MCF 10A (cell line): ENCODE measurements around the gene PLEKHD1. TPM values are rescaled to one million over a fixed set of nuclear protein-coding genes. Genes with fewer than 3 reads are reported as not detected.

ENCODE experiments used
- BruUV-seq: library from RNA; stranded (reverse); fragments of 400-500 nt; replicated peaks from 2 replicates; lab custom pipeline; 2021; lab: Mats Ljungman, UMichigan
- CTCF ChIA-PET: fragments of 300-600 bp; sonication (Branson Sonifier 250); formaldehyde crosslinking; extraction: SDS; loops from one replicate; lab custom pipeline; 2021; ENCODE audit warnings: antibody characterized with exemption, inconsistent platforms; lab: Yijun Ruan, JAX
- POLR2A ChIA-PET: fragments of 300-600, 350-650 bp; sonication (Branson Sonifier 250); formaldehyde crosslinking; extraction: SDS; loops from one replicate; lab custom pipeline; 2020; ENCODE audit warnings: antibody characterized with exemption, inconsistent platforms; lab: Yijun Ruan, JAX
- DNase-seq: peaks from one replicate; pipeline ENCODE4 v3.0.0-alpha.2; 2018; ENCODE audit not compliant: unreplicated experiment
- H3K27ac Mint-ChIP-seq: one replicate; pipeline ENCODE4 v1.8.0; 2022; ENCODE audit warnings: mild to moderate bottlenecking, low read depth, mixed read lengths; ENCODE audit not compliant: unreplicated experiment
- H3K27me3 Mint-ChIP-seq: one replicate; pipeline ENCODE4 v1.8.0; 2022; ENCODE audit warnings: mixed read lengths; ENCODE audit not compliant: insufficient read depth, unreplicated experiment
- H3K36me3 Mint-ChIP-seq: one replicate; pipeline ENCODE4 v1.8.0; 2022; ENCODE audit warnings: mild to moderate bottlenecking, moderate library complexity, mixed read lengths; ENCODE audit not compliant: insufficient read depth, unreplicated experiment
- H3K4me1 Mint-ChIP-seq: one replicate; pipeline ENCODE4 v1.8.0; 2022; ENCODE audit warnings: mixed read lengths; ENCODE audit not compliant: insufficient read depth, unreplicated experiment
- H3K4me3 Mint-ChIP-seq: one replicate; pipeline ENCODE4 v1.8.0; 2022; ENCODE audit warnings: mild to moderate bottlenecking, moderate library complexity, mixed read lengths; ENCODE audit not compliant: unreplicated experiment
- H3K9me3 Mint-ChIP-seq: one replicate; pipeline ENCODE4 v1.8.0; 2022; ENCODE audit warnings: mixed read lengths; ENCODE audit not compliant: unreplicated experiment
- intact Hi-C: fragments of 100-400 bp; cut with micrococcal nuclease; formaldehyde crosslinking; loops from 2 replicates; pipeline ENCODE4 v1.14.1; 2022
- total RNA-seq: library from RNA; stranded (reverse); gene quantifications from 2 replicates; pipeline ENCODE4 v1.2.3, GENCODE V29; 2022
- TF ChIP-seq, protein P1 (sequence below): fragments of 200-600 bp; IDR thresholded peaks from one replicate; pipeline ENCODE4 v1.8.0; 2022; ENCODE audit warnings: antibody characterized with exemption, mild to moderate bottlenecking; ENCODE audit not compliant: unreplicated experiment

The PLEKHD1 gene
- total RNA-seq, 1 experiment from 2014 or later = not detected

DNA sequence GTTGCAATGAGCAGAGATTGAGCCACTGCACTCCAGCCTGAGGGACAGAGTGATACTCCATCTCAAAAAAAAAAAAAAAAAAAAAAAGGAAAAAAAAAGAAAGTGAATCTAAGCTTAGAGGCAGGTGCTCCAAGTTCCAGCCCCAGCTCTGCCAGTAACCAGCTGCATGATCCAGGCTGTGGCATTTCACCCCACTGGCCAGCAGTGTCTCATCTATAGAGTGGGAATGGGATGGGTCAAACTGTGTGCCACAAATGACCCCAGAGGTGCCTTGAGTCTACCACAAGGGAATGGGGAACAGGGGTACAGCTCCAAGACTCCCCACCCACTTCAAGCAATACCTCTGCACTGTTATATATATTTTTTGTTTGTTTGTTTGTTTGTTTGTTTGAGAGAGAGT, 5.0 kb downstream of the PLEKHD1 start:
- H3K4me1 Mint-ChIP-seq = no peaks in the 10 kb centered on the region
- intact Hi-C loops = no loop called here
- no peaks in the 10 kb centered on the region for H3K36me3 Mint-ChIP-seq
- ChIA-PET CTCF (interaction anchor here (2.1 kb wide), 1 partner anchor 247 kb away, joined by 9 read pairs; no protein-coding TSS in a partner anchor), POLR2A (no interaction called here)
- no TSS peak for BruUV-seq
- TF ChIP-seq, protein P1, sequence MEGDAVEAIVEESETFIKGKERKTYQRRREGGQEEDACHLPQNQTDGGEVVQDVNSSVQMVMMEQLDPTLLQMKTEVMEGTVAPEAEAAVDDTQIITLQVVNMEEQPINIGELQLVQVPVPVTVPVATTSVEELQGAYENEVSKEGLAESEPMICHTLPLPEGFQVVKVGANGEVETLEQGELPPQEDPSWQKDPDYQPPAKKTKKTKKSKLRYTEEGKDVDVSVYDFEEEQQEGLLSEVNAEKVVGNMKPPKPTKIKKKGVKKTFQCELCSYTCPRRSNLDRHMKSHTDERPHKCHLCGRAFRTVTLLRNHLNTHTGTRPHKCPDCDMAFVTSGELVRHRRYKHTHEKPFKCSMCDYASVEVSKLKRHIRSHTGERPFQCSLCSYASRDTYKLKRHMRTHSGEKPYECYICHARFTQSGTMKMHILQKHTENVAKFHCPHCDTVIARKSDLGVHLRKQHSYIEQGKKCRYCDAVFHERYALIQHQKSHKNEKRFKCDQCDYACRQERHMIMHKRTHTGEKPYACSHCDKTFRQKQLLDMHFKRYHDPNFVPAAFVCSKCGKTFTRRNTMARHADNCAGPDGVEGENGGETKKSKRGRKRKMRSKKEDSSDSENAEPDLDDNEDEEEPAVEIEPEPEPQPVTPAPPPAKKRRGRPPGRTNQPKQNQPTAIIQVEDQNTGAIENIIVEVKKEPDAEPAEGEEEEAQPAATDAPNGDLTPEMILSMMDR = no peak
- DNase-seq = no peak
- no peak overlapping the region for H3K27ac Mint-ChIP-seq
- no peak overlapping the region for H3K4me3 Mint-ChIP-seq
- H3K9me3 Mint-ChIP-seq = no peaks in the 10 kb centered on the region
- H3K27me3 Mint-ChIP-seq = peaks cover 57% of the 10 kb centered on the region

DNA sequence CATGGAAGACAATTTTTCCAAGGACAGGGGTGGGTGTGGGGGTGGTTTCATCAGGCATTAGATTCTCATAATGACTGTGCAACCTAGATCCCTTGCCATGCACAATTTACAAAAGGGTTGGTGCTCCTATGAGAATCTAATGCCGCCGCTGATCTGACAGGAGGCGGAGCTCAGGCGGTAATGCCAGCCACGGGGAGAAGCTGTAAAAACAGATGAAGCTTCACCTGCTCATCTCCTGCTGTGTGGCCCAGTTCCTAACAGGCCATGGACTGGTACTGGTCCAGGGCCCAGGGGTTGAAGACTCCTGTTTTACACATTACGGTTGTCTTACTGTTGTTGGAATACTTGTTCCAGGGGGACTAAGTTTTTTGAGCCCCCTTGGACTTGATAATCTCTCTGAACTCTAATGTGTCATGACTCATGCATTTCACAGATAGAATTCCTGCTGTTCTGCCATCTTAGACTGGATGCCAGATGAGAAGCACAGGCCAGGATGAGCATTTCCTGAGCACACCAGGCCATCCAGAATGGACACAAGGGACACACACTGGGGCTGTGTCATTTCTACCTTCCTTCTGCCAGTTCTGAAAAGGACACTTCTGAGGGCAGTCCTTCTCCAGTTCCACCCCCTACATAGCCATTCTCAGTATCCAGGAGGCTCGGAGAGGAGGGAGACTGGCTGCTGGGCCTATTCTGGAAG, 5.8 kb downstream of the PLEKHD1 start:
- Mint-ChIP-seq H3K36me3 (no peaks in the 10 kb centered on the region), H3K4me3 (no peak overlapping the region), H3K4me1 (no peaks in the 10 kb centered on the region), H3K27me3 (peaks cover 64% of the 10 kb centered on the region), H3K27ac (no peak overlapping the region), H3K9me3 (no peaks in the 10 kb centered on the region)
- CTCF ChIA-PET = no interaction called here
- POLR2A ChIA-PET = no interaction called here
- TF ChIP-seq, protein P1 = no peak
- no peak for DNase-seq
- no TSS peak for BruUV-seq
- intact Hi-C loops = no loop called here

DNA sequence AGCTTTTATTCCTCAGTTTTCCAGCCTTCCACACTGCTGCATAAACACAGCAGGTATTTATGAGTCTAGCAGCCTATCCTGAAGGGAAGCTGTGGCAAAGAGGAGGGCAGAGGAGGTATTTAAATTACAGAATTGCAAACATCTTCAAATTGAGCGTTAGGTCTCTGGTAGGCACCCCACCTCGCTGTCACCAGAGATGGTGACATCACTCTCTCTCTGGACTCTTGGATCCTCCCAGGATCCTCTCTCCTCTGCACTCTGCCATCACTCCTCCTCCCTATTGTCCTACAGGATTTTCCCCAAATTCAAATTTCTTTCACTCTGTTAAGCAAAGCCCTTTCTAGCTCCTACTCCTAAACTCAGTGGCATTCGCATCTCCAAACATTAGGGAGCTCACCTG, 6.7 kb downstream of the PLEKHD1 start:
- CTCF ChIA-PET = interaction anchor here (0.6 to 2.0 kb wide), 2 partner anchors 44 to 88 kb away, joined by 3 to 7 read pairs; no protein-coding TSS in a partner anchor
- POLR2A ChIA-PET = no interaction called here
- Mint-ChIP-seq H3K4me3 (no peak overlapping the region), H3K27ac (no peak overlapping the region), H3K27me3 (peaks cover 69% of the 10 kb centered on the region), H3K9me3 (no peaks in the 10 kb centered on the region), H3K36me3 (no peaks in the 10 kb centered on the region), H3K4me1 (no peaks in the 10 kb centered on the region)
- no peak for DNase-seq
- intact Hi-C loops = no loop called here
- TF ChIP-seq, protein P1 = no peak
- no TSS peak for BruUV-seq

DNA sequence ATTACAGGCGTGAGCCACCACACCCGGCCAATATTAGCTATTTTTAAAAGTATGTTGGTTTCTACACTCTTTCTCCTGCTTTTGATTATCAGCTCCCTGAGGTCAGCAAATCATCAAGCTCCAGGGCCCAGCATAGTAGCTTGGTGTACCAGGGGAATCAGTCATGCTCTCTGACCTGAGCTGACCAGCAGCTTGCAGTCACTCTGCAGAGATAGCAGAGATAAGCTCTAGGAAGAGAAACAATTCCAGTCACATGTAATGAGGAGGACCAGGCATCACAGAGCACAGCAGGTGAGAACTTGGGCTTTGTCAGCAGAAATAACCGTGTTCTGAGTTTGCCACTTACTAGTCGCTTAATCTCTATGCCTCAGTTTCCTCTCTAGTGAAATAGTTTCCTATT, 8.5 kb downstream of the PLEKHD1 start:
- TF ChIP-seq, protein P1 = no peak
- no TSS peak for BruUV-seq
- no peaks in the 10 kb centered on the region for H3K4me1 Mint-ChIP-seq
- ChIA-PET CTCF (interaction anchor here (1.0 to 2.0 kb wide), 5 partner anchors 9 to 252 kb away, joined by 3 to 7 read pairs (median 3); no protein-coding TSS in a partner anchor), POLR2A (no interaction called here)
- H3K27ac Mint-ChIP-seq = no peak overlapping the region
- H3K9me3 Mint-ChIP-seq = no peaks in the 10 kb centered on the region
- peaks cover 51% of the 10 kb centered on the region for H3K27me3 Mint-ChIP-seq
- no peaks in the 10 kb centered on the region for H3K36me3 Mint-ChIP-seq
- intact Hi-C loops = no loop called here
- no peak overlapping the region for H3K4me3 Mint-ChIP-seq
- DNase-seq = no peak
